GM23338 (cell line): ENCODE data around the gene RNF130. TPM values are rescaled to one million over a fixed set of nuclear protein-coding genes. Genes with fewer than 3 reads are reported as not detected.

ENCODE experiments used
- ATAC-seq: fragments of 200-7000 bp; cut with Tn5 transposase; 3 replicates; pipeline ENCODE4 v1.9.1; 2020
- DNase-seq: peaks from one replicate; pipeline ENCODE4 v3.0.0-alpha.2; 2015; ENCODE audit warnings: low spot score
- H2AFZ ChIP-seq: fragments of 200-600 bp; sonication (generic); 2 replicates; pipeline ENCODE4 v1.8.0; 2016; ENCODE audit warnings: antibody characterized with exemption, mild to moderate bottlenecking, moderate library complexity
- H3F3A ChIP-seq: fragments of 200-600 bp; sonication (generic); replicated peaks from 2 replicates; pipeline ENCODE4 v1.8.0; 2017; ENCODE audit warnings: antibody characterized with exemption, mixed run types, low read depth
- H3K27ac ChIP-seq: fragments of 200-600 bp; sonication (generic); 2 replicates; pipeline ENCODE4 v1.6.1; 2016; ENCODE audit warnings: low read depth
- H3K27me3 ChIP-seq: fragments of 200-600 bp; sonication (generic); 2 replicates; pipeline ENCODE4 v1.8.0; 2016; ENCODE audit warnings: mild to moderate bottlenecking, mixed run types, moderate library complexity; ENCODE audit not compliant: insufficient read depth
- H3K36me3 ChIP-seq: fragments of 200-600 bp; sonication (generic); 2 replicates; pipeline ENCODE4 v1.8.0; 2016; ENCODE audit warnings: mild to moderate bottlenecking; ENCODE audit not compliant: insufficient read depth
- H3K4me1 ChIP-seq: fragments of 200-600 bp; sonication (generic); 2 replicates; pipeline ENCODE4 v1.8.0; 2016; ENCODE audit warnings: mild to moderate bottlenecking, moderate library complexity; ENCODE audit not compliant: insufficient read depth
- H3K4me2 ChIP-seq: fragments of 200-600 bp; sonication (generic); 2 replicates; pipeline ENCODE4 v1.7.1; 2017; ENCODE audit warnings: mixed run types
- H3K4me3 ChIP-seq: fragments of 200-600 bp; sonication (generic); 2 replicates; pipeline ENCODE4 v1.6.1; 2016; ENCODE audit warnings: mixed run types
- H3K79me2 ChIP-seq: fragments of 200-600 bp; sonication (generic); replicated peaks from 2 replicates; pipeline ENCODE4 v1.8.0; 2017; ENCODE audit warnings: mild to moderate bottlenecking; ENCODE audit not compliant: insufficient read depth
- H3K9me2 ChIP-seq: fragments of 200-600 bp; sonication (generic); 2 replicates; pipeline ENCODE4 v1.8.0; 2017; ENCODE audit not compliant: insufficient read depth
- H4K20me1 ChIP-seq: fragments of 200-600 bp; sonication (generic); replicated peaks from 2 replicates; pipeline ENCODE4 v1.8.0; 2017; ENCODE audit warnings: mild to moderate bottlenecking; ENCODE audit not compliant: insufficient read depth
- H3K27ac Mint-ChIP-seq: 2 replicates; pipeline ENCODE4 v1.8.0; 2020; ENCODE audit warnings: inconsistent platforms, mild to moderate bottlenecking, moderate library complexity, mixed read lengths
- H3K27me3 Mint-ChIP-seq: 3 replicates; pipeline ENCODE4 v1.8.0; 2022; ENCODE audit warnings: low read depth, mild to moderate bottlenecking, moderate library complexity, mixed read lengths, inconsistent platforms; ENCODE audit not compliant: insufficient read depth, poor library complexity
- H3K36me3 Mint-ChIP-seq: 3 replicates; pipeline ENCODE4 v1.8.0; 2021; ENCODE audit warnings: low read depth, mild to moderate bottlenecking, inconsistent platforms, moderate library complexity, mixed read lengths
- H3K4me1 Mint-ChIP-seq: 3 replicates; pipeline ENCODE4 v1.8.0; 2020; ENCODE audit warnings: mild to moderate bottlenecking, inconsistent platforms, mixed read lengths
- H3K4me3 Mint-ChIP-seq: 3 replicates; pipeline ENCODE4 v1.8.0; 2021; ENCODE audit warnings: moderate library complexity, mild to moderate bottlenecking, inconsistent platforms, mixed read lengths
- H3K9me3 Mint-ChIP-seq: 3 replicates; pipeline ENCODE4 v1.8.0; 2020; ENCODE audit warnings: moderate library complexity, mild to moderate bottlenecking, inconsistent platforms, mixed read lengths
- CREB1 ChIP-seq: fragments of 250-450 bp; sonication (Bioruptor Pico); IDR thresholded peaks from 2 replicates; pipeline ENCODE4 v1.5.0; 2020; ENCODE audit warnings: low read depth, mild to moderate bottlenecking, moderate library complexity
- EZH2 ChIP-seq: fragments of 200-600 bp; sonication (generic); IDR thresholded peaks from one replicate; pipeline ENCODE4 v1.8.0; 2017; ENCODE audit warnings: antibody characterized with exemption, mild to moderate bottlenecking, low read depth; ENCODE audit not compliant: unreplicated experiment
- EZH2phosphoT487 ChIP-seq: fragments of 200-600 bp; sonication (generic); IDR thresholded peaks from one replicate; pipeline ENCODE4 v1.8.1; 2018; ENCODE audit warnings: antibody characterized with exemption; ENCODE audit not compliant: unreplicated experiment
- NANOG ChIP-seq: IDR thresholded peaks from 2 replicates; pipeline ENCODE4 v1.6.1; 2016; ENCODE audit warnings: antibody characterized with exemption, borderline replicate concordance
- POLR2AphosphoS5 ChIP-seq: IDR thresholded peaks from 2 replicates; pipeline ENCODE4 v1.6.1; 2016; ENCODE audit warnings: antibody characterized with exemption, low read depth
- ZNF114 ChIP-seq: fragments of 250-450 bp; sonication (Bioruptor Pico); IDR thresholded peaks from 2 replicates; pipeline ENCODE4 v1.5.0; 2020; ENCODE audit warnings: mild to moderate bottlenecking, moderate library complexity
- polyA plus RNA-seq: library from polyadenylated mRNA; unstranded; fragments of >200 nt; fragmentation: Nextera tagmentation; extraction: Ambion mirVana; gene quantifications from 2 replicates; pipeline ENCODE4 v1.2.1, GENCODE V29; 2016
- total RNA-seq: library from RNA; depleted of rRNA; stranded (reverse); fragments of >200 nt; shearing (Covaris generic); gene quantifications from 2 replicates; pipeline ENCODE4 v1.2.3, GENCODE V29; 2014
- TF ChIP-seq, protein P1 (sequence below): fragments of 250-450 bp; sonication (Bioruptor Pico); IDR thresholded peaks from 2 replicates; pipeline ENCODE4 v1.5.0; 2020; ENCODE audit warnings: mild to moderate bottlenecking, moderate library complexity
- TF ChIP-seq, protein P2 (sequence below), 2 experiments: fragments of 200-600 bp in 1 of 2; sonication (generic) in 1 of 2; conservative IDR thresholded peaks; 2 replicates each; pipeline versions ENCODE4 v1.5.1 to v1.6.1; 2016 to 2017; ENCODE audit warnings: antibody characterized with exemption in 2 of 2, low read depth in 2 of 2, mild to moderate bottlenecking in 2 of 2, moderate library complexity in 1 of 2

Gene RNF130
- total and polyA plus RNA-seq, 2 experiments from 2014 or later = 60.1 to 97.3 TPM

DNA sequence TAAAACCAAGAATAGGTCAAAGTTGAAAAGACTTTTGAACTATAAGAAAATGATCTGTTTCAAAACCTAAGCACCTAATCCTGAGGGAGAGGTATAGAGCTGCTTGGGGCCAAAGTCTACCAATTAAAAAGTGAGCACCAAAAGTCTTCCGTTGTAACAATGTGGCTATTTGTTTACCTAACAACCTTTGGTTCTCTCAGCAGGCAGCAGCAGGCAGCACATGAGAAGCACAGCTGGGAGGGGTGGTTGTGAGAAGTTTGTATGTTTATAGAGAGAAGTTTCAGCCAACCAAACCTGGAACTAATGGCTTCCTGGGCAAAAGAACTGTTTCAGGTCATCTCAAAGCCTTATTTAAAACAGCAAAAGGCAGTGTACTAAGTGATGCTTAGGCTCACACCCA lies 104.1 kb downstream of the RNF130 start (continued):
- TF ChIP-seq, protein P1, sequence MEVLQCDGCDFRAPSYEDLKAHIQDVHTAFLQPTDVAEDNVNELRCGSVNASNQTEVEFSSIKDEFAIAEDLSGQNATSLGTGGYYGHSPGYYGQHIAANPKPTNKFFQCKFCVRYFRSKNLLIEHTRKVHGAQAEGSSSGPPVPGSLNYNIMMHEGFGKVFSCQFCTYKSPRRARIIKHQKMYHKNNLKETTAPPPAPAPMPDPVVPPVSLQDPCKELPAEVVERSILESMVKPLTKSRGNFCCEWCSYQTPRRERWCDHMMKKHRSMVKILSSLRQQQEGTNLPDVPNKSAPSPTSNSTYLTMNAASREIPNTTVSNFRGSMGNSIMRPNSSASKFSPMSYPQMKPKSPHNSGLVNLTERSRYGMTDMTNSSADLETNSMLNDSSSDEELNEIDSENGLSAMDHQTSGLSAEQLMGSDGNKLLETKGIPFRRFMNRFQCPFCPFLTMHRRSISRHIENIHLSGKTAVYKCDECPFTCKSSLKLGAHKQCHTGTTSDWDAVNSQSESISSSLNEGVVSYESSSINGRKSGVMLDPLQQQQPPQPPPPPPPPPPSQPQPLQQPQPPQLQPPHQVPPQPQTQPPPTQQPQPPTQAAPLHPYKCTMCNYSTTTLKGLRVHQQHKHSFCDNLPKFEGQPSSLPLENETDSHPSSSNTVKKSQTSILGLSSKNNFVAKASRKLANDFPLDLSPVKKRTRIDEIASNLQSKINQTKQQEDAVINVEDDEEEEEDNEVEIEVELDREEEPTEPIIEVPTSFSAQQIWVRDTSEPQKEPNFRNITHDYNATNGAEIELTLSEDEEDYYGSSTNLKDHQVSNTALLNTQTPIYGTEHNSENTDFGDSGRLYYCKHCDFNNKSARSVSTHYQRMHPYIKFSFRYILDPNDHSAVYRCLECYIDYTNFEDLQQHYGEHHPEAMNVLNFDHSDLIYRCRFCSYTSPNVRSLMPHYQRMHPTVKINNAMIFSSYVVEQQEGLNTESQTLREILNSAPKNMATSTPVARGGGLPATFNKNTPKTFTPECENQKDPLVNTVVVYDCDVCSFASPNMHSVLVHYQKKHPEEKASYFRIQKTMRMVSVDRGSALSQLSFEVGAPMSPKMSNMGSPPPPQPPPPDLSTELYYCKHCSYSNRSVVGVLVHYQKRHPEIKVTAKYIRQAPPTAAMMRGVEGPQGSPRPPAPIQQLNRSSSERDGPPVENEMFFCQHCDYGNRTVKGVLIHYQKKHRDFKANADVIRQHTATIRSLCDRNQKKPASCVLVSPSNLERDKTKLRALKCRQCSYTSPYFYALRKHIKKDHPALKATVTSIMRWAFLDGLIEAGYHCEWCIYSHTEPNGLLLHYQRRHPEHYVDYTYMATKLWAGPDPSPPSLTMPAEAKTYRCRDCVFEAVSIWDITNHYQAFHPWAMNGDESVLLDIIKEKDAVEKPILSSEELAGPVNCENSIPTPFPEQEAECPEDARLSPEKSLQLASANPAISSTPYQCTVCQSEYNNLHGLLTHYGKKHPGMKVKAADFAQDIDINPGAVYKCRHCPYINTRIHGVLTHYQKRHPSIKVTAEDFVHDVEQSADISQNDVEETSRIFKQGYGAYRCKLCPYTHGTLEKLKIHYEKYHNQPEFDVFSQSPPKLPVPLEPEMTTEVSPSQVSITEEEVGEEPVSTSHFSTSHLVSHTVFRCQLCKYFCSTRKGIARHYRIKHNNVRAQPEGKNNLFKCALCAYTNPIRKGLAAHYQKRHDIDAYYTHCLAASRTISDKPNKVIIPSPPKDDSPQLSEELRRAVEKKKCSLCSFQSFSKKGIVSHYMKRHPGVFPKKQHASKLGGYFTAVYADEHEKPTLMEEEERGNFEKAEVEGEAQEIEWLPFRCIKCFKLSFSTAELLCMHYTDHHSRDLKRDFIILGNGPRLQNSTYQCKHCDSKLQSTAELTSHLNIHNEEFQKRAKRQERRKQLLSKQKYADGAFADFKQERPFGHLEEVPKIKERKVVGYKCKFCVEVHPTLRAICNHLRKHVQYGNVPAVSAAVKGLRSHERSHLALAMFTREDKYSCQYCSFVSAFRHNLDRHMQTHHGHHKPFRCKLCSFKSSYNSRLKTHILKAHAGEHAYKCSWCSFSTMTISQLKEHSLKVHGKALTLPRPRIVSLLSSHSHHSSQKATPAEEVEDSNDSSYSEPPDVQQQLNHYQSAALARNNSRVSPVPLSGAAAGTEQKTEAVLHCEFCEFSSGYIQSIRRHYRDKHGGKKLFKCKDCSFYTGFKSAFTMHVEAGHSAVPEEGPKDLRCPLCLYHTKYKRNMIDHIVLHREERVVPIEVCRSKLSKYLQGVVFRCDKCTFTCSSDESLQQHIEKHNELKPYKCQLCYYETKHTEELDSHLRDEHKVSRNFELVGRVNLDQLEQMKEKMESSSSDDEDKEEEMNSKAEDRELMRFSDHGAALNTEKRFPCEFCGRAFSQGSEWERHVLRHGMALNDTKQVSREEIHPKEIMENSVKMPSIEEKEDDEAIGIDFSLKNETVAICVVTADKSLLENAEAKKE (CRISPR knock-in tag) = no peak

DNA sequence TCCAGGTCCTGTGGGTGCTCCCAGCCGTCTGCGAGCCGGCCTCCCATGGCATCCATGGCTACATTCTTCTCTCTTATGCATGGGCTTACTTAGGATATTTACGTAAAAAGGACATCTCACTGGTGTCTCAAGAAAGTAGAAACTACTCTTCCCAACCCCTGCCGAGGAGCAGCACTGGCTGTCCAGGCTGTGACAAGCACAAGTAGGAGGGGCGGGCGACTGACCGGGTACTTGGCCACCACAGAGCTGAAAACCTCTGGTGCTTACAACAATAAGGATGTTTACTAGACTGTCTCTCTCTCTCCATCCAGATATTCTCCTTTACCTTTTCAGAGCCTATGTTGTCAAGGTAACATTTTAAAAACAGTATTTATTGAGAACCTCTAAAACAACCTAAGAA lies 107.5 kb downstream of the RNF130 start:
- DNase-seq = no peak
- Mint-ChIP-seq H3K36me3 (peaks cover 45% of the 10 kb centered on the region), H3K27me3 (peaks cover 3% of the 10 kb centered on the region), H3K4me1 (peaks cover 4% of the 10 kb centered on the region; the same call in 2 of the 3 replicates), H3K9me3 (no peaks in the 10 kb centered on the region), H3K4me3 (no peak overlapping the region), H3K27ac (no peak overlapping the region)
- Histone ChIP-seq H4K20me1 (peaks cover 2% of the 10 kb centered on the region; the same call in 1 of the 2 replicates), H3K9me2 (0 out of 2 replicates have a peak, but pooled peaks cover 3% of the 10 kb centered on the region), H2AFZ (no peak overlapping the region), H3K27ac (no peak overlapping the region), H3K27me3 (no peaks in the 10 kb centered on the region), H3K79me2 (no peaks in the 10 kb centered on the region), H3K36me3 (no peaks in the 10 kb centered on the region), H3K4me3 (no peak overlapping the region), H3F3A (no peaks in the 10 kb centered on the region), H3K4me2 (no peak overlapping the region), H3K4me1 (no peaks in the 10 kb centered on the region)
- no peak for ATAC-seq
- TF ChIP-seq NANOG (no peak), EZH2 (no peak), CREB1 (CRISPR knock-in tag) (no peak), POLR2AphosphoS5 (no peak), ZNF114 (CRISPR knock-in tag) (no peak), EZH2phosphoT487 (no peak)
- TF ChIP-seq, protein P1 (CRISPR knock-in tag) = no peak
- TF ChIP-seq, protein P2, sequence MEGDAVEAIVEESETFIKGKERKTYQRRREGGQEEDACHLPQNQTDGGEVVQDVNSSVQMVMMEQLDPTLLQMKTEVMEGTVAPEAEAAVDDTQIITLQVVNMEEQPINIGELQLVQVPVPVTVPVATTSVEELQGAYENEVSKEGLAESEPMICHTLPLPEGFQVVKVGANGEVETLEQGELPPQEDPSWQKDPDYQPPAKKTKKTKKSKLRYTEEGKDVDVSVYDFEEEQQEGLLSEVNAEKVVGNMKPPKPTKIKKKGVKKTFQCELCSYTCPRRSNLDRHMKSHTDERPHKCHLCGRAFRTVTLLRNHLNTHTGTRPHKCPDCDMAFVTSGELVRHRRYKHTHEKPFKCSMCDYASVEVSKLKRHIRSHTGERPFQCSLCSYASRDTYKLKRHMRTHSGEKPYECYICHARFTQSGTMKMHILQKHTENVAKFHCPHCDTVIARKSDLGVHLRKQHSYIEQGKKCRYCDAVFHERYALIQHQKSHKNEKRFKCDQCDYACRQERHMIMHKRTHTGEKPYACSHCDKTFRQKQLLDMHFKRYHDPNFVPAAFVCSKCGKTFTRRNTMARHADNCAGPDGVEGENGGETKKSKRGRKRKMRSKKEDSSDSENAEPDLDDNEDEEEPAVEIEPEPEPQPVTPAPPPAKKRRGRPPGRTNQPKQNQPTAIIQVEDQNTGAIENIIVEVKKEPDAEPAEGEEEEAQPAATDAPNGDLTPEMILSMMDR (conservative IDR thresholded peaks at IDR 0.05; ENCODE audit: low read depth in 2 of 2) = no peak
